Stomach (tissue), 4 donors: Measurements from ENCODE around the gene TRIM2.

ENCODE experiments used
- POLR2A ChIP-seq, 4 donors: fragments of 450-650 bp; IDR thresholded peaks; one replicate each; pipeline ENCODE4 v1.6.1; 2016; ENCODE audit warnings: antibody characterized with exemption in 4 of 4, control low read depth in 2 of 4, mild to moderate bottlenecking in 1 of 4, moderate library complexity in 1 of 4
- TF ChIP-seq, protein P1 (sequence below), 7 experiments: fragments of 450-650 bp in 4 of 7; fragments of 200-600 bp in 3 of 7; sonication (generic) in 3 of 7; IDR thresholded peaks; one replicate each; pipeline ENCODE4 v1.5.1; 2016 to 2019; ENCODE audit warnings: antibody characterized with exemption in 7 of 7, control low read depth in 2 of 7, mild to moderate bottlenecking in 1 of 7

DNA sequence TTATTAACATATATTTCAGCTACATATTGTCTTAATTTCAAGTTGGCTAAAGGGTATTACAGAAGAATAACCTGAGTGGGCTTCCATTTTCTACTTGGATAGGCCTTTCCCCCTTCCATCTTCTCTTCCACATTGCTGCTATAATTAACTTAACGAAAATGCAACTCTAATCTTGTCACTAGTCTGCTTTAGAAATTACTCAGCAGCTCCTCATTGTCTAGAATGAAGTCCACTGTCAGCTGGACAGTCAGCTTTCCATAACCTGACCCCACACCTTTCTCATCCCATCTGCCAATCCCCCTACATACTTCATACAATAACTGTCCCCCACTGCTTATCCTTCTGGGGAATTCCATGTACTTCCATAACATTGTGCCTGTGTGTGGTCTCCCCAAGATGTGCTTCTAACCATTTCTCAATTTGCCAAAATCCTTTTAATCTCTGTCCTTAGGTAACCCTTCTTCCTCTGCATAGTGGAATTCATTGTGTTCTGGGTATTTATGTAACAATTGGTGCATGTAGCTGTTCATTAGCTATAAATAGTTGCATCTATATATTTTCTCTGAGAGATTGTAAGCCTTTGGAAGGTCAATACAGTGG, 145.1 kb downstream of the TRIM2 start:
- TF ChIP-seq, protein P1, sequence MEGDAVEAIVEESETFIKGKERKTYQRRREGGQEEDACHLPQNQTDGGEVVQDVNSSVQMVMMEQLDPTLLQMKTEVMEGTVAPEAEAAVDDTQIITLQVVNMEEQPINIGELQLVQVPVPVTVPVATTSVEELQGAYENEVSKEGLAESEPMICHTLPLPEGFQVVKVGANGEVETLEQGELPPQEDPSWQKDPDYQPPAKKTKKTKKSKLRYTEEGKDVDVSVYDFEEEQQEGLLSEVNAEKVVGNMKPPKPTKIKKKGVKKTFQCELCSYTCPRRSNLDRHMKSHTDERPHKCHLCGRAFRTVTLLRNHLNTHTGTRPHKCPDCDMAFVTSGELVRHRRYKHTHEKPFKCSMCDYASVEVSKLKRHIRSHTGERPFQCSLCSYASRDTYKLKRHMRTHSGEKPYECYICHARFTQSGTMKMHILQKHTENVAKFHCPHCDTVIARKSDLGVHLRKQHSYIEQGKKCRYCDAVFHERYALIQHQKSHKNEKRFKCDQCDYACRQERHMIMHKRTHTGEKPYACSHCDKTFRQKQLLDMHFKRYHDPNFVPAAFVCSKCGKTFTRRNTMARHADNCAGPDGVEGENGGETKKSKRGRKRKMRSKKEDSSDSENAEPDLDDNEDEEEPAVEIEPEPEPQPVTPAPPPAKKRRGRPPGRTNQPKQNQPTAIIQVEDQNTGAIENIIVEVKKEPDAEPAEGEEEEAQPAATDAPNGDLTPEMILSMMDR (IDR thresholded peaks at IDR 0.05) = no peak
- no peak for TF ChIP-seq POLR2A (IDR thresholded peaks at IDR 0.05)
